H9 (cell line): ENCODE results near the gene CYP26A1. TPM values are rescaled to one million over a fixed set of nuclear protein-coding genes. Genes with fewer than 3 reads are reported as not detected.
A peak's percentile ranks its signal among the peaks of the same experiment; 100 is the strongest.

ENCODE experiments used
- DNase-seq: peaks from one replicate; pipeline ENCODE4 v3.0.0-alpha.2; 2017
- H2AFZ ChIP-seq: one replicate; pipeline ENCODE4 v1.6.1; 2013; ENCODE audit warnings: mild to moderate bottlenecking, low read length, control low read depth, moderate library complexity
- H2AK5ac ChIP-seq: 2 replicates; pipeline ENCODE4 v1.6.1; 2013; ENCODE audit warnings: low read length, control low read depth, mixed read lengths; ENCODE audit not compliant: insufficient read length
- H2BK120ac ChIP-seq: one replicate; pipeline ENCODE4 v1.6.1; 2013; ENCODE audit warnings: low read depth, mild to moderate bottlenecking, low read length, control low read depth, inconsistent platforms; ENCODE audit not compliant: poor library complexity, severe bottlenecking
- H2BK12ac ChIP-seq: 2 replicates; pipeline ENCODE4 v1.6.1; 2013; ENCODE audit warnings: low read length, control low read depth, mixed read lengths, low read depth; ENCODE audit not compliant: insufficient read length
- H2BK15ac ChIP-seq: 2 replicates; pipeline ENCODE4 v1.6.1; 2013; ENCODE audit warnings: low read depth, low read length, control low read depth
- H2BK20ac ChIP-seq: one replicate; pipeline ENCODE4 v1.6.1; 2013; ENCODE audit warnings: low read depth, mild to moderate bottlenecking, low read length, control low read depth, inconsistent platforms; ENCODE audit not compliant: poor library complexity, severe bottlenecking
- H2BK5ac ChIP-seq: 2 replicates; pipeline ENCODE4 v1.6.1; 2013; ENCODE audit warnings: low read length, control low read depth, mixed read lengths; ENCODE audit not compliant: insufficient read length
- H3K14ac ChIP-seq: 2 replicates; pipeline ENCODE4 v1.6.1; 2013; ENCODE audit warnings: low read length, control low read depth; ENCODE audit not compliant: insufficient read depth
- H3K18ac ChIP-seq: 2 replicates; pipeline ENCODE4 v1.6.1; 2013; ENCODE audit warnings: low read depth, mild to moderate bottlenecking, mixed read lengths, low read length, control low read depth; ENCODE audit not compliant: insufficient read length
- H3K23ac ChIP-seq: 2 replicates; pipeline ENCODE4 v1.6.1; 2013; ENCODE audit warnings: low read length, control low read depth, mixed read lengths, low read depth; ENCODE audit not compliant: insufficient read length
- H3K23me2 ChIP-seq: 2 replicates; pipeline ENCODE4 v1.6.1; 2013; ENCODE audit warnings: low read depth, mild to moderate bottlenecking, mixed read lengths, low read length, control low read depth; ENCODE audit not compliant: insufficient read length, poor library complexity, severe bottlenecking
- H3K27ac ChIP-seq: 2 replicates; pipeline ENCODE4 v1.5.1; 2013; ENCODE audit warnings: low read length, control low read depth, mixed read lengths, low read depth; ENCODE audit not compliant: insufficient read length
- H3K27me3 ChIP-seq: 2 replicates; pipeline ENCODE4 v1.6.1; 2013; ENCODE audit warnings: low read length, control low read depth, inconsistent platforms; ENCODE audit not compliant: insufficient read depth
- H3K4ac ChIP-seq: 2 replicates; pipeline ENCODE4 v1.6.1; 2013; ENCODE audit warnings: low read depth, mild to moderate bottlenecking, control low read depth, inconsistent platforms, low read length, moderate library complexity
- H3K4me1 ChIP-seq: 2 replicates; pipeline ENCODE4 v1.6.1; 2013; ENCODE audit warnings: low read length, control low read depth, inconsistent platforms; ENCODE audit not compliant: insufficient read depth
- H3K4me2 ChIP-seq: 2 replicates; pipeline ENCODE4 v1.6.1; 2013; ENCODE audit warnings: low read length, control low read depth, mixed read lengths; ENCODE audit not compliant: insufficient read length, insufficient read depth
- H3K56ac ChIP-seq: 2 replicates; pipeline ENCODE4 v1.6.1; 2013; ENCODE audit warnings: low read depth, mild to moderate bottlenecking, mixed read lengths, low read length, control low read depth; ENCODE audit not compliant: insufficient read length
- H3K79me1 ChIP-seq: 2 replicates; pipeline ENCODE4 v1.6.1; 2013; ENCODE audit warnings: low read depth, mild to moderate bottlenecking, moderate library complexity, low read length, control low read depth, inconsistent platforms; ENCODE audit not compliant: insufficient read depth, poor library complexity, severe bottlenecking
- H3K79me2 ChIP-seq: 2 replicates; pipeline ENCODE4 v1.6.1; 2013; ENCODE audit warnings: low read length, control low read depth, inconsistent platforms; ENCODE audit not compliant: insufficient read depth
- H3K9ac ChIP-seq: 2 replicates; pipeline ENCODE4 v1.6.1; 2013; ENCODE audit warnings: low read length, control low read depth, mixed read lengths; ENCODE audit not compliant: insufficient read length; ENCODE audit errors: extremely low read depth
- H3K9me3 ChIP-seq: one replicate; pipeline ENCODE4 v1.6.1; 2013; ENCODE audit warnings: low read depth, low read length, inconsistent platforms; ENCODE audit not compliant: control insufficient read depth
- H3T11ph ChIP-seq: one replicate; pipeline ENCODE4 v1.6.1; 2013; ENCODE audit warnings: mild to moderate bottlenecking, low read length, control low read depth, inconsistent platforms
- H4K20me1 ChIP-seq: one replicate; pipeline ENCODE4 v1.6.1; 2013; ENCODE audit not compliant: control insufficient read depth, insufficient read length, insufficient read depth
- H4K5ac ChIP-seq: 2 replicates; pipeline ENCODE4 v1.6.1; 2013; ENCODE audit warnings: low read depth, mild to moderate bottlenecking, mixed read lengths, low read length, control low read depth; ENCODE audit not compliant: insufficient read length
- H4K8ac ChIP-seq: replicated peaks from 2 replicates; pipeline ENCODE4 v1.6.1; 2013; ENCODE audit warnings: low read length, control low read depth, mixed read lengths, low read depth; ENCODE audit not compliant: insufficient read length
- H4K91ac ChIP-seq: 2 replicates; pipeline ENCODE4 v1.6.1; 2013; ENCODE audit warnings: low read depth, mild to moderate bottlenecking, moderate library complexity, mixed read lengths, low read length, control low read depth; ENCODE audit not compliant: insufficient read length
- H3K27ac Mint-ChIP-seq, 3 experiments: 2 replicates in 2 of 3; 3 replicates in 1 of 3; pipeline ENCODE4 v1.8.0; 2020 to 2021; ENCODE audit warnings: mixed read lengths in 3 of 3, mild to moderate bottlenecking in 1 of 3, moderate library complexity in 1 of 3
- H3K27me3 Mint-ChIP-seq: 2 replicates; pipeline ENCODE4 v1.8.0; 2021; ENCODE audit warnings: low read depth, mild to moderate bottlenecking, moderate library complexity, mixed read lengths
- H3K36me3 Mint-ChIP-seq, 3 experiments: 2 replicates in 2 of 3; 3 replicates in 1 of 3; pipeline ENCODE4 v1.8.0; 2020 to 2021; ENCODE audit warnings: low read depth in 3 of 3, mixed read lengths in 3 of 3; ENCODE audit not compliant: insufficient read depth in 1 of 3
- H3K4me1 Mint-ChIP-seq, 2 experiments: 2 replicates each; pipeline ENCODE4 v1.8.0; 2020; ENCODE audit warnings: mixed read lengths in 2 of 2
- H3K4me3 Mint-ChIP-seq, 2 experiments: 2 replicates in 1 of 2; 3 replicates in 1 of 2; pipeline ENCODE4 v1.8.0; 2020 to 2021; ENCODE audit warnings: mild to moderate bottlenecking in 2 of 2, mixed read lengths in 2 of 2, moderate library complexity in 1 of 2
- H3K9me3 Mint-ChIP-seq, 2 experiments: 2 replicates in 1 of 2; 3 replicates in 1 of 2; pipeline ENCODE4 v1.8.0; 2020; ENCODE audit warnings: mild to moderate bottlenecking in 2 of 2, mixed read lengths in 2 of 2, moderate library complexity in 1 of 2
- CTCF ChIP-seq: fragments of 200-600 bp; sonication (generic); conservative IDR thresholded peaks from 3 replicates; pipeline ENCODE4 v1.8.0; 2021; ENCODE audit warnings: antibody characterized with exemption, mild to moderate bottlenecking
- WGBS: extraction: QIAGEN DNeasy Blood & Tissue Kit; methylation state at CpG from one replicate; pipeline ENCODE4 v1.1.7; 2013; ENCODE audit warnings: missing lambda C conversion rate, low lambda C conversion rate, mixed read lengths; ENCODE audit not compliant: insufficient read length; ENCODE audit errors: extremely low coverage; 5-methylcytosine and 5-hydroxymethylcytosine counted together
- total RNA-seq: library from RNA; stranded (reverse); gene quantifications from 2 replicates; pipeline ENCODE4 v1.2.1, GENCODE V29; 2021

The CYP26A1 gene
- total RNA-seq, 1 experiment from 2014 or later: 72.1 TPM

DNA sequence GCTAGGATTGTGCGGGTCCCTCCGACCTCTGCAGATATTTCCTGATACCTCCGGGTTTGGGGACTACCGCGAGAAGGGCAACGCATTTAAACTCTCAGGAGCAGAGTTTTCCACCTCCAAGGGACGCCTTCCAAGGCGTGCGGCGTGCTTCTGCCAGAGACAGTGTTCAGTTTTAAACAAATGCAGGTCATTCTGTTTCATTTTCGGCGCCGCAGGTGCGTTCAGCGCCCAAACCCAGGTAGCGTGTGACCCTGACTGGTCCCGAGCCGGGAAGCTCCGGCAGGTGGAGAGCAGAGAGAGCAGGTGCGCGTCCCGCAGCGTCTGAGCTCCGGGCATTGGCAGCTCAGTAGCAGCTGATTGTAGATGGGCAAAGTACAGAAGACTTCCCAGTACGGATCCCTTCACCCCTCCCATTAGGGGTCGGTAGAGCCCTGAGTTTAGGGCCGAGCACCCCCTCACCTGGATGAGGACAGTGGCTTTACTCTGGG is 1.4 kb upstream of the CYP26A1 start:
- H3K36me3 Mint-ChIP-seq: peaks cover 0 to 33% (median 31%) of the 10 kb centered on the region in 3 experiments; a peak in 6 of 7 replicates
- H3K27me3 Mint-ChIP-seq: peaks cover 96% of the 10 kb centered on the region
- H3K56ac ChIP-seq: no peak overlapping the region
- no peak overlapping the region for H4K91ac ChIP-seq
- no CpG with 5 or more reads among the region's 27 CpGs for whole genome bisulfite sequencing
- H3K79me2 ChIP-seq: no peaks in the 10 kb centered on the region
- peaks cover 30% of the 10 kb centered on the region for H3K23me2 ChIP-seq
- no peak overlapping the region for H3T11ph ChIP-seq
- no peaks in the 10 kb centered on the region for H4K20me1 ChIP-seq
- no peak overlapping the region for H2AFZ ChIP-seq
- H3K4me1 Mint-ChIP-seq: peaks cover 50 to 54% of the 10 kb centered on the region in 2 experiments
- H3K27me3 ChIP-seq: peaks cover 91% of the 10 kb centered on the region
- no peak overlapping the region for H2AK5ac ChIP-seq
- no peak for TF ChIP-seq CTCF
- H3K9me3 Mint-ChIP-seq: peaks cover 2 to 6% of the 10 kb centered on the region in 2 experiments; a peak in 3 of 5 replicates
- H2BK20ac ChIP-seq: no peak overlapping the region
- peak; percentile 57 for DNase-seq
- no peak overlapping the region for H2BK15ac ChIP-seq
- H3K18ac ChIP-seq: no peak overlapping the region
- peak overlapping the region; percentile 90 to 95 for H3K4me3 Mint-ChIP-seq
- H3K4ac ChIP-seq: no peak overlapping the region
- H3K9me3 ChIP-seq: no peaks in the 10 kb centered on the region
- no peak overlapping the region for H4K8ac ChIP-seq
- H2BK5ac ChIP-seq: no peak overlapping the region
- H2BK120ac ChIP-seq: no peak overlapping the region
- no peak overlapping the region for H3K9ac ChIP-seq
- no peak overlapping the region for H3K27ac Mint-ChIP-seq
- no peak overlapping the region for H4K5ac ChIP-seq
- no peaks in the 10 kb centered on the region for H3K79me1 ChIP-seq
- H3K14ac ChIP-seq: no peak overlapping the region
- no peak overlapping the region for H3K27ac ChIP-seq
- peak overlapping the region; percentile 60 for H3K4me2 ChIP-seq
- no peaks in the 10 kb centered on the region for H3K4me1 ChIP-seq
- no peak overlapping the region for H2BK12ac ChIP-seq
- H3K23ac ChIP-seq: no peak overlapping the region
